CD4-positive, alpha-beta T cell (primary cell): ENCODE results near the gene LRRC8D. TPM values are rescaled to one million over a fixed set of nuclear protein-coding genes. Genes with fewer than 3 reads are reported as not detected.

ENCODE experiments used
- ATAC-seq: fragments of 200-7000 bp; cut with Tn5 transposase; one replicate; pipeline ENCODE4 v1.10.0; 2022; ENCODE audit warnings: mild to moderate bottlenecking; ENCODE audit not compliant: poor library complexity
- CTCF ChIA-PET: fragments of 350-600 bp; sonication (Branson Sonifier 250); formaldehyde crosslinking; loops from one replicate; lab custom pipeline; 2021; ENCODE audit warnings: antibody characterized with exemption, inconsistent platforms; lab: Charles Lee
- POLR2A ChIA-PET: fragments of 350-600 bp; sonication (Branson Sonifier 250); formaldehyde crosslinking; loops from one replicate; lab custom pipeline; 2021; ENCODE audit warnings: antibody characterized with exemption, inconsistent platforms; lab: Charles Lee
- DNase-seq, 14 experiments: peaks; one replicate each; pipeline ENCODE4 v3.0.0-alpha.2; 2013 to 2020; ENCODE audit warnings: mixed read lengths in 2 of 14
- H3K27ac ChIP-seq, 2 donors: one replicate each; pipeline versions ENCODE4 v1.5.1 to v1.7.0; 2013; ENCODE audit warnings: low read length in 2 of 2, low read depth in 1 of 2, mild to moderate bottlenecking in 1 of 2
- H3K27me3 ChIP-seq, 2 experiments: 1 replicate in 1 of 2; 2 replicates in 1 of 2; pipeline versions ENCODE4 v1.6.1 to v1.7.0; 2013; ENCODE audit warnings: low read length in 2 of 2, control low read depth in 1 of 2, mild to moderate bottlenecking in 1 of 2, moderate library complexity in 1 of 2; ENCODE audit not compliant: insufficient read depth in 2 of 2, control insufficient read depth in 1 of 2
- H3K36me3 ChIP-seq: one replicate; pipeline ENCODE4 v1.6.1; 2013; ENCODE audit warnings: low read length, control low read depth; ENCODE audit not compliant: insufficient read depth
- H3K4me1 ChIP-seq: one replicate; pipeline ENCODE4 v1.6.1; 2013; ENCODE audit warnings: low read length, control low read depth; ENCODE audit not compliant: insufficient read depth
- H3K4me3 ChIP-seq: one replicate; pipeline ENCODE4 v1.5.1; 2013; ENCODE audit warnings: mild to moderate bottlenecking, low read length, moderate library complexity
- H3K9me3 ChIP-seq, 2 experiments: 1 replicate in 1 of 2; 2 replicates in 1 of 2; pipeline versions ENCODE4 v1.6.1 to v1.7.0; 2013; ENCODE audit warnings: low read length in 2 of 2, mild to moderate bottlenecking in 2 of 2, control low read depth in 1 of 2, moderate library complexity in 1 of 2; ENCODE audit not compliant: control insufficient read depth in 1 of 2, insufficient read depth in 1 of 2
- H3K27ac Mint-ChIP-seq: one replicate; pipeline ENCODE4 v1.8.0; 2020; ENCODE audit warnings: mixed read lengths
- H3K27me3 Mint-ChIP-seq: one replicate; pipeline ENCODE4 v1.8.0; 2021; ENCODE audit warnings: mixed read lengths
- H3K36me3 Mint-ChIP-seq: one replicate; pipeline ENCODE4 v1.8.0; 2021; ENCODE audit warnings: low read depth, mixed read lengths
- H3K4me1 Mint-ChIP-seq: one replicate; pipeline ENCODE4 v1.8.0; 2021; ENCODE audit warnings: low read depth, mixed read lengths
- H3K4me3 Mint-ChIP-seq: one replicate; pipeline ENCODE4 v1.8.0; 2020; ENCODE audit warnings: mild to moderate bottlenecking, mixed read lengths
- H3K9me3 Mint-ChIP-seq: one replicate; pipeline ENCODE4 v1.8.0; 2020; ENCODE audit warnings: mixed read lengths
- intact Hi-C, 2 experiments: fragments of 100-400 bp; cut with DNase I in 1 of 2; cut with micrococcal nuclease in 1 of 2; formaldehyde crosslinking; loops; one replicate each; pipeline versions ENCODE4 v1.15.1 to v1.9.0; 2023 to 2025; cut with DNase I, micrococcal nuclease
- total RNA-seq, 174 experiments: library from RNA in 2 of 174; stranded (reverse) in 2 of 174; gene quantifications; one replicate each; pipeline ENCODE4 v1.2.3 and lab custom pipeline; 2021 to 2026
- TF ChIP-seq, protein P1 (sequence below): fragments of 200-600 bp; IDR thresholded peaks from one replicate; pipeline ENCODE4 v1.8.0; 2022; ENCODE audit warnings: antibody characterized with exemption, mild to moderate bottlenecking

The LRRC8D gene
- total RNA-seq, 2 experiments from 2014 or later = 15.5 to 18.2 TPM

DNA sequence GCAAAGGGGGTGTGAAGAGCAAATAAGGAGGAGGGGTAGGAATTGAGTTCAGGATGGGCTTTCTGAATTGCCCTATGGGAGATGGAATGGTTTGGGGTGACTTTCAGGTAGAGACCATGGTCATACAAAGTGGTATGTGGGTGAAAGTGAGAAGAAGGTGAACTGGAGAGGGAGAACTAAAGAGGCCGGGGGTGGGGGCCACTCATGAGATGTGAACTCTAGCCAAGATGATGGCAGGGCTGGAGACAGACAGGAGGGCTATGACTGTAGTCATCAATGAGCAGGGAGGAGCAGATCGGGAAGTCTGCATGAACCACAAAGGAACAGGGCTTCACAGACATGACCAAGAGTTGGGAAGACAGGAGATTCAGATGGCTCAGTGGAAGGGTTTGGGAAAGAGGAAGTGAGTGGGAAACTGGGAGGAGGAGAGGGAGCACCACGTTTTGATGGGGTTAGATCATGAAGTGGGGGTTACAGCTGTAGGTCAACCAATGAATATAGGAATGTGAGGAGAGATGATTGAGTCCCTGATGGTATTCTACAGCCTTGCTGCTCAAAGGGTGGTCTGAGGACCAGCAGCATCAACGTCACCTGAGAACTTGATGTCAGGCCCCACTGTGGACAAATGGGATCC lies 20.7 kb upstream of the LRRC8D start:
- no peaks in the 10 kb centered on the region for H3K9me3 Mint-ChIP-seq
- H3K27ac Mint-ChIP-seq = no peak overlapping the region

DNA sequence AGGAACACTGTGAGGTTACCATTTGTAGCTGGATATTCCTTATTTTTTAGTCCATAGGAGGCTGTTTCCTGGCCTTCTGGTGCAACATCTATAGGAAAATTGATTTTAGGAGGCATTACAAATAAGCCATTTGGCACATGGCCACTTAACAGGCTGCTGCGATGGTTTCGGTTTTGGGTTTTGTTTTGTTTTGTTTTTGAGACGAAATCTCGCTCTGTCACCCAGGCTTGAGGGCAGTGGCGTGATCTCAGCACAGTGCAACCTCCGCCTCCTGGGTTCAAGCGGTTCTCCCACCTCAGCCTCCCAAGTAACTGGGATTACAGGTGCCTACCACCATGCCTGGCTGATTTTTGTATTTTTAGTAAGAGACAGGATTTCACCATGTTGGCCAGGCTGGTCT lies 20.1 kb upstream of the LRRC8D start:
- intact Hi-C loops = no loop called here
- peaks cover 3% of the 10 kb centered on the region for H3K4me1 ChIP-seq
- DNase-seq = no peak
- H3K4me3 ChIP-seq = no peak overlapping the region
- Mint-ChIP-seq H3K36me3 (no peaks in the 10 kb centered on the region), H3K27ac (no peak overlapping the region), H3K9me3 (no peaks in the 10 kb centered on the region), H3K4me3 (no peak overlapping the region), H3K27me3 (no peaks in the 10 kb centered on the region), H3K4me1 (no peaks in the 10 kb centered on the region)
- no peak overlapping the region for H3K27ac ChIP-seq
- no peaks in the 10 kb centered on the region for H3K9me3 ChIP-seq
- H3K36me3 ChIP-seq = no peaks in the 10 kb centered on the region
- ChIA-PET CTCF (interaction anchor here (1.2 kb wide), 1 partner anchor 17 kb away, joined by 3 read pairs; no protein-coding TSS in a partner anchor), POLR2A (no interaction called here)
- TF ChIP-seq, protein P1, sequence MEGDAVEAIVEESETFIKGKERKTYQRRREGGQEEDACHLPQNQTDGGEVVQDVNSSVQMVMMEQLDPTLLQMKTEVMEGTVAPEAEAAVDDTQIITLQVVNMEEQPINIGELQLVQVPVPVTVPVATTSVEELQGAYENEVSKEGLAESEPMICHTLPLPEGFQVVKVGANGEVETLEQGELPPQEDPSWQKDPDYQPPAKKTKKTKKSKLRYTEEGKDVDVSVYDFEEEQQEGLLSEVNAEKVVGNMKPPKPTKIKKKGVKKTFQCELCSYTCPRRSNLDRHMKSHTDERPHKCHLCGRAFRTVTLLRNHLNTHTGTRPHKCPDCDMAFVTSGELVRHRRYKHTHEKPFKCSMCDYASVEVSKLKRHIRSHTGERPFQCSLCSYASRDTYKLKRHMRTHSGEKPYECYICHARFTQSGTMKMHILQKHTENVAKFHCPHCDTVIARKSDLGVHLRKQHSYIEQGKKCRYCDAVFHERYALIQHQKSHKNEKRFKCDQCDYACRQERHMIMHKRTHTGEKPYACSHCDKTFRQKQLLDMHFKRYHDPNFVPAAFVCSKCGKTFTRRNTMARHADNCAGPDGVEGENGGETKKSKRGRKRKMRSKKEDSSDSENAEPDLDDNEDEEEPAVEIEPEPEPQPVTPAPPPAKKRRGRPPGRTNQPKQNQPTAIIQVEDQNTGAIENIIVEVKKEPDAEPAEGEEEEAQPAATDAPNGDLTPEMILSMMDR = no peak
- ATAC-seq = no peak
- no peaks in the 10 kb centered on the region for H3K27me3 ChIP-seq

More for the DNA sequence above, 20.7 kb upstream of the LRRC8D start:
- Histone ChIP-seq H3K36me3 (no peaks in the 10 kb centered on the region), H3K4me1 (peaks cover 3% of the 10 kb centered on the region), H3K27me3 (no peaks in the 10 kb centered on the region), H3K27ac (no peak overlapping the region), H3K4me3 (no peak overlapping the region), H3K9me3 (peaks cover 0 to 1% of the 10 kb centered on the region in 2 experiments)
- intact Hi-C loops = no loop called here
- no peak for DNase-seq
- H3K27me3 Mint-ChIP-seq = no peaks in the 10 kb centered on the region
- POLR2A ChIA-PET = no interaction called here
- TF ChIP-seq, protein P1 = no peak
- no peak overlapping the region for H3K4me3 Mint-ChIP-seq
- no peak for ATAC-seq
- no peaks in the 10 kb centered on the region for H3K36me3 Mint-ChIP-seq
- CTCF ChIA-PET = no interaction called here
- H3K4me1 Mint-ChIP-seq = no peaks in the 10 kb centered on the region

DNA sequence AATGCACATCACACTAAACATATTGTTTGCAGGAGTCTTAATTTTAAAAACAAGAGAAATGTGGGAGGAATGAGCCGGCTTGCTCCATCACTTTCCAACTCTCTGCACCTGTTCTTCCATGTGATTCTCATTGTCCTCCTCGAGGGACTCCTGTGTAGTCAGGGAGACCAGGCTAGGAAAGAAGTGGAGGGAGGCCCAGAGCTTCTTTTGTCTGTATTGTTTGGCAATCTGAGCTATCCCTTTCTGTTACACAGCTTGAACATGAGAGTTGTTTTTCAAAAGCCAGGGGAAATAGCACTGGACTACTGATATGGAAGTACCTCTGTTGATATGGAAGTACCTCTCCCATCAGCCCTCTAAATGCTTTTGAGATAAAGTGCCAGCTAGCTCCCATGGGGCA lies 18.8 kb upstream of the LRRC8D start:
- POLR2A ChIA-PET = no interaction called here

More for the DNA sequence above, 18.8 kb upstream of the LRRC8D start:
- H3K4me3 ChIP-seq = no peak overlapping the region
- CTCF ChIA-PET = interaction anchor here (1.2 to 1.3 kb wide), 2 partner anchors 39 to 185 kb away, joined by 3 read pairs; no protein-coding TSS in a partner anchor
- no peaks in the 10 kb centered on the region for H3K36me3 Mint-ChIP-seq
- H3K4me1 Mint-ChIP-seq = no peaks in the 10 kb centered on the region
- H3K36me3 ChIP-seq = no peaks in the 10 kb centered on the region
- H3K27ac ChIP-seq = no peak overlapping the region
- no peak overlapping the region for H3K4me3 Mint-ChIP-seq
- no peaks in the 10 kb centered on the region for H3K9me3 Mint-ChIP-seq
- no peak for ATAC-seq
- TF ChIP-seq, protein P1 = no peak
- H3K4me1 ChIP-seq = peaks cover 3% of the 10 kb centered on the region
- H3K27me3 ChIP-seq = no peaks in the 10 kb centered on the region
- no peaks in the 10 kb centered on the region for H3K9me3 ChIP-seq
- no peaks in the 10 kb centered on the region for H3K27me3 Mint-ChIP-seq
- no peak overlapping the region for H3K27ac Mint-ChIP-seq
- DNase-seq = no peak
- intact Hi-C loops = no loop called here
